CD14-positive monocyte (primary cell): ENCODE data around the gene PALM. TPM values are rescaled to one million over a fixed set of nuclear protein-coding genes. Genes with fewer than 3 reads are reported as not detected.

ENCODE experiments used
- DNase-seq, 3 donors: peaks; one replicate each; pipeline ENCODE4 v3.0.0-alpha.2; 2011 to 2022
- H2AFZ ChIP-seq: 2 replicates; pipeline ENCODE4 v1.6.0; 2012; ENCODE audit warnings: mild to moderate bottlenecking, low read depth, low read length, inconsistent platforms; ENCODE audit not compliant: insufficient read depth, poor library complexity, severe bottlenecking
- H3K27ac ChIP-seq, 2 donors: 1 replicate in 1 of 2; 2 replicates in 1 of 2; pipeline ENCODE4 v1.5.1; 2012 to 2013; ENCODE audit warnings: low read length in 2 of 2, control low read depth in 1 of 2, inconsistent platforms in 1 of 2, low read depth in 1 of 2, mild to moderate bottlenecking in 1 of 2
- H3K27me3 ChIP-seq, 2 donors: one replicate each; pipeline versions ENCODE4 v1.6.0 to v1.6.1; 2011 to 2013; ENCODE audit warnings: low read length in 2 of 2; ENCODE audit not compliant: control insufficient read depth in 2 of 2, insufficient read depth in 2 of 2
- H3K36me3 ChIP-seq, 2 donors: replicated peaks in 1 of 2; 1 replicate in 1 of 2; 2 replicates in 1 of 2; pipeline versions ENCODE4 v1.5.1 to v1.6.1; 2012 to 2013; ENCODE audit warnings: low read length in 2 of 2, control low read depth in 1 of 2, inconsistent platforms in 1 of 2, mild to moderate bottlenecking in 1 of 2; ENCODE audit not compliant: insufficient read depth in 2 of 2, control insufficient read depth in 1 of 2
- H3K4me1 ChIP-seq, 2 donors: 1 replicate in 1 of 2; 2 replicates in 1 of 2; pipeline versions ENCODE4 v1.5.1 to v1.6.1; 2012 to 2013; ENCODE audit warnings: low read length in 2 of 2, control low read depth in 1 of 2, inconsistent platforms in 1 of 2, mild to moderate bottlenecking in 1 of 2, moderate library complexity in 1 of 2; ENCODE audit not compliant: insufficient read depth in 2 of 2, control insufficient read depth in 1 of 2
- H3K4me2 ChIP-seq: replicated peaks from 2 replicates; pipeline ENCODE3; 2012; ENCODE audit warnings: low read length, moderate library complexity, mild to moderate bottlenecking; ENCODE audit not compliant: poor library complexity, severe bottlenecking; ENCODE audit errors: extremely low read depth
- H3K4me3 ChIP-seq, 3 experiments: fragments of 200-600 bp in 1 of 3; sonication (generic) in 1 of 3; replicated peaks in 1 of 3; 1 replicate in 2 of 3; 2 replicates in 1 of 3; pipeline ENCODE4 v1.5.1; 2011 to 2013; ENCODE audit warnings: low read length in 3 of 3, mild to moderate bottlenecking in 3 of 3, control low read depth in 2 of 3, low read depth in 2 of 3, inconsistent platforms in 1 of 3, moderate library complexity in 1 of 3
- H3K79me2 ChIP-seq: 2 replicates; pipeline ENCODE4 v1.6.0; 2012; ENCODE audit warnings: mild to moderate bottlenecking, control low read depth, inconsistent platforms, low read length, moderate library complexity; ENCODE audit not compliant: insufficient read depth
- H3K9ac ChIP-seq: 2 replicates; pipeline ENCODE4 v1.6.0; 2017; ENCODE audit warnings: low read length, mild to moderate bottlenecking; ENCODE audit not compliant: insufficient read depth, poor library complexity, severe bottlenecking
- H3K9me3 ChIP-seq, 2 donors: replicated peaks in 1 of 2; 1 replicate in 1 of 2; 2 replicates in 1 of 2; pipeline versions ENCODE4 v1.5.1 to v1.6.1; 2012 to 2013; ENCODE audit warnings: low read length in 2 of 2, control low read depth in 1 of 2; ENCODE audit not compliant: control insufficient read depth in 1 of 2, insufficient read depth in 1 of 2
- H4K20me1 ChIP-seq: 2 replicates; pipeline ENCODE4 v1.6.0; 2012; ENCODE audit warnings: mild to moderate bottlenecking, low read length, control low read depth, moderate library complexity; ENCODE audit not compliant: insufficient read depth
- H3K27ac Mint-ChIP-seq, 7 donors: one replicate each; pipeline ENCODE4 v1.8.0; 2020; ENCODE audit warnings: mild to moderate bottlenecking in 7 of 7, mixed read lengths in 7 of 7, moderate library complexity in 6 of 7, inconsistent platforms in 2 of 7
- H3K27me3 Mint-ChIP-seq, 3 donors: one replicate each; pipeline ENCODE4 v1.8.0; 2021 to 2022; ENCODE audit warnings: low read depth in 3 of 3, mild to moderate bottlenecking in 3 of 3, mixed read lengths in 3 of 3, moderate library complexity in 3 of 3, inconsistent platforms in 1 of 3
- H3K36me3 Mint-ChIP-seq, 2 donors: one replicate each; pipeline ENCODE4 v1.8.0; 2020; ENCODE audit warnings: mixed read lengths in 2 of 2, inconsistent platforms in 1 of 2, mild to moderate bottlenecking in 1 of 2
- H3K4me1 Mint-ChIP-seq: one replicate; pipeline ENCODE4 v1.8.0; 2020; ENCODE audit warnings: mild to moderate bottlenecking, mixed read lengths
- H3K4me3 Mint-ChIP-seq, 2 donors: one replicate each; pipeline ENCODE4 v1.8.0; 2020; ENCODE audit warnings: mild to moderate bottlenecking in 2 of 2, mixed read lengths in 2 of 2, moderate library complexity in 1 of 2
- H3K9me3 Mint-ChIP-seq, 7 donors: one replicate each; pipeline ENCODE4 v1.8.0; 2020 to 2022; ENCODE audit warnings: mixed read lengths in 7 of 7, mild to moderate bottlenecking in 6 of 7, moderate library complexity in 6 of 7, inconsistent platforms in 2 of 7
- WGBS: methylation state at CpG from one replicate; pipeline ENCODE4 v1.1.5; 2013; ENCODE audit warnings: missing lambda C conversion rate; ENCODE audit not compliant: insufficient coverage; 5-methylcytosine and 5-hydroxymethylcytosine counted together
- intact Hi-C, 2 donors: fragments of 100-400 bp; cut with micrococcal nuclease; formaldehyde crosslinking; loops; one replicate each; pipeline versions ENCODE4 v1.15.0 to v1.15.1; 2023
- polyA plus RNA-seq, 3 donors: library from polyadenylated mRNA; depleted of rRNA in 1 of 3; unstranded in 2 of 3; stranded (reverse) in 1 of 3; fragments of 300-500 nt in 2 of 3; fragments of >200 nt in 1 of 3; fragmentation: Illumina TruSeq in 2 of 3; gene quantifications; 1 replicate in 2 of 3; 2 replicates in 1 of 3; pipeline ENCODE4 v1.2.3, GENCODE V29; 2012 to 2021
- TF ChIP-seq, protein P1 (sequence below): fragments of 200-600 bp; IDR thresholded peaks from one replicate; pipeline ENCODE4 v1.8.0; 2022; ENCODE audit warnings: antibody characterized with exemption, mild to moderate bottlenecking

The PALM gene
- polyA plus RNA-seq, 3 donors: 0.23 TPM; not detected in 2

DNA sequence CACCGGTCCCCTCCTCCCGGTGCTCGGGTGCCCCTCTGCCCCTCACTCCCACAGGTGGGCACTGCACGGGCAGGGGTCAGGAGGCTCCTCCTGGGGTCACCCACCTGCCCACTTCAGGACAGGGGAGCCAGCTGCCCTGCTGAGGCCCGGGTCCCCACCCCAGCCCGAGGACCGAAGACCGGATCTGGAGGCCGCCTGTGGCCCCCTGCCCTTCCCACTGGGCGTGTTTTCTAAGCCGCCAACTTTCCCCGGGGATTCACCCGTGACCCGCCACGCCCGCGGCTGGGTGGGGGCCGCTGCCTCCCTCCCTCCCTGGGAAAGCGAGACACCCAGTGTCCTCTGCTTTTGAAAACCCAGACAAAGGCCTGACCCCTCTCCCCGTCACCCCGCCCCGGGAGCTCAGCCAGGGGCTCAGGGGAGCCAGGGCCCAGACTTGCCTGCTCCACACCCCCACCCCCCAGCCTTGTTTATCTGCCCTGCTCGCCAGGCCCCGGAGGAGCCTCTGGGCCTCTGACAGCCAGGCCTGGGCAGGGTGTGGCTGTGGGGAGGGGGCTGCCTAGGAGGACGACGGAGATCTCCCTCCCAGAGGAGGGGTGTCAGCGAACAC is 1.3 kb downstream of the PALM start:
- peaks cover 23 to 42% (median 27%) of the 10 kb centered on the region in 3 donors for H3K27me3 Mint-ChIP-seq
- 31% methylated on average over 18 of the region's 27 CpGs for WGBS
- DNase-seq: no peak

GRCh38 chr19:710767-711166 is 2.0 kb downstream of the PALM start:
- 93% methylated on average over 18 of the region's 21 CpGs for WGBS
- H3K27me3 ChIP-seq: peaks cover 0 to 28% of the 10 kb centered on the region in 2 donors
- H3K27me3 Mint-ChIP-seq: peaks cover 24 to 43% (median 27%) of the 10 kb centered on the region in 3 donors
- peaks cover 2 to 6% of the 10 kb centered on the region in 2 donors for H3K36me3 Mint-ChIP-seq
- DNase-seq: no peak
- peaks cover 7 to 14% of the 10 kb centered on the region in 2 donors for H3K4me1 ChIP-seq
- H3K27ac Mint-ChIP-seq: no peak overlapping the region
- no peaks in the 10 kb centered on the region for H3K4me1 Mint-ChIP-seq
- H3K4me3 Mint-ChIP-seq: peak overlapping the region in 1 of 2 donors; percentile 46
- peaks cover 8 to 16% (median 10%) of the 10 kb centered on the region in 7 donors for H3K9me3 Mint-ChIP-seq
- no peaks in the 10 kb centered on the region for H4K20me1 ChIP-seq
- H3K36me3 ChIP-seq: no peaks in the 10 kb centered on the region
- H3K79me2 ChIP-seq: no peaks in the 10 kb centered on the region
- H3K9me3 ChIP-seq: peaks cover 5 to 9% of the 10 kb centered on the region in 2 donors
- TF ChIP-seq, protein P1, sequence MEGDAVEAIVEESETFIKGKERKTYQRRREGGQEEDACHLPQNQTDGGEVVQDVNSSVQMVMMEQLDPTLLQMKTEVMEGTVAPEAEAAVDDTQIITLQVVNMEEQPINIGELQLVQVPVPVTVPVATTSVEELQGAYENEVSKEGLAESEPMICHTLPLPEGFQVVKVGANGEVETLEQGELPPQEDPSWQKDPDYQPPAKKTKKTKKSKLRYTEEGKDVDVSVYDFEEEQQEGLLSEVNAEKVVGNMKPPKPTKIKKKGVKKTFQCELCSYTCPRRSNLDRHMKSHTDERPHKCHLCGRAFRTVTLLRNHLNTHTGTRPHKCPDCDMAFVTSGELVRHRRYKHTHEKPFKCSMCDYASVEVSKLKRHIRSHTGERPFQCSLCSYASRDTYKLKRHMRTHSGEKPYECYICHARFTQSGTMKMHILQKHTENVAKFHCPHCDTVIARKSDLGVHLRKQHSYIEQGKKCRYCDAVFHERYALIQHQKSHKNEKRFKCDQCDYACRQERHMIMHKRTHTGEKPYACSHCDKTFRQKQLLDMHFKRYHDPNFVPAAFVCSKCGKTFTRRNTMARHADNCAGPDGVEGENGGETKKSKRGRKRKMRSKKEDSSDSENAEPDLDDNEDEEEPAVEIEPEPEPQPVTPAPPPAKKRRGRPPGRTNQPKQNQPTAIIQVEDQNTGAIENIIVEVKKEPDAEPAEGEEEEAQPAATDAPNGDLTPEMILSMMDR: no peak
- no peak overlapping the region for H3K9ac ChIP-seq
- intact Hi-C loops: no loop called here
- no peak overlapping the region for H3K27ac ChIP-seq
- no peak overlapping the region for H3K4me2 ChIP-seq
- no peak overlapping the region for H2AFZ ChIP-seq
- no peak overlapping the region for H3K4me3 ChIP-seq

More for the DNA sequence above, 1.3 kb downstream of the PALM start:
- H2AFZ ChIP-seq: no peak overlapping the region
- intact Hi-C loops: no loop called here
- Mint-ChIP-seq H3K27ac (no peak overlapping the region), H3K36me3 (peaks cover 0 to 2% of the 10 kb centered on the region in 2 donors), H3K4me3 (no peak overlapping the region), H3K9me3 (peaks cover under 1 to 9% (median 3%) of the 10 kb centered on the region in 7 donors), H3K4me1 (no peaks in the 10 kb centered on the region)
- H3K4me1 ChIP-seq: peaks cover 7 to 14% of the 10 kb centered on the region in 2 donors
- H3K36me3 ChIP-seq: no peaks in the 10 kb centered on the region
- H3K9ac ChIP-seq: no peak overlapping the region
- H3K79me2 ChIP-seq: no peaks in the 10 kb centered on the region
- H3K27me3 ChIP-seq: peaks cover 0 to 28% of the 10 kb centered on the region in 2 donors
- H3K4me3 ChIP-seq: no peak overlapping the region
- peaks cover 0 to 3% of the 10 kb centered on the region in 2 donors for H3K9me3 ChIP-seq
- no peak overlapping the region for H3K27ac ChIP-seq
- TF ChIP-seq, protein P1: no peak
- no peaks in the 10 kb centered on the region for H4K20me1 ChIP-seq
- H3K4me2 ChIP-seq: peak overlapping the region; percentile 46
